K562 (cell line): Measurements from ENCODE around the gene ART1. TPM values are rescaled to one million over a fixed set of nuclear protein-coding genes. Genes with fewer than 3 reads are reported as not detected.
"Not testable (repeated sequence)": the region's sequence is repeated elsewhere in the genome, so short reads cannot be mapped to it uniquely, and the experiment has no call there.

Experiments used
- ATAC-seq: fragments of 200-7000 bp; cut with Tn5 transposase; 3 replicates; pipeline ENCODE4 v1.9.1; 2020; ENCODE audit warnings: moderate library complexity
- BruUV-seq: library from RNA; stranded (reverse); fragments of 400-500 nt; replicated peaks from 2 replicates; lab custom pipeline; 2021; lab: Mats Ljungman, UMichigan
- CTCF ChIA-PET: fragments of 300-600 bp; formaldehyde crosslinking; extraction: SDS; loops from one replicate; lab custom pipeline; 2021; ENCODE audit warnings: low intra/inter-chr PET ratio; lab: Yijun Ruan, JAX
- POLR2A ChIA-PET: fragments of 300-600, 350-650 bp; sonication (Branson Sonifier 250); formaldehyde crosslinking; extraction: SDS; loops from one replicate; lab custom pipeline; 2021; ENCODE audit warnings: antibody characterized with exemption, inconsistent platforms; lab: Yijun Ruan, JAX
- DNase-seq, 4 experiments: peaks; one replicate each; pipeline versions ENCODE4 v3.0.0 to v3.0.0-alpha.2; 2011 to 2018; ENCODE audit warnings: low spot score in 3 of 4, mixed read lengths in 3 of 4; ENCODE audit errors: extremely low read depth in 1 of 4
- FAIRE-seq: peaks from 2 replicates; lab custom pipeline; 2011; peaks lifted over from hg19 to GRCh38; lab: Jason Lieb, UNC
- H2AFZ ChIP-seq: 2 replicates; pipeline ENCODE4 v1.6.0; 2011; ENCODE audit warnings: low read depth, low read length, control low read depth, inconsistent platforms
- H3K27ac ChIP-seq: fragments of 200-600 bp; 3 replicates; pipeline ENCODE4 v1.8.0; 2011; ENCODE audit warnings: low read depth, mild to moderate bottlenecking, control low read depth, inconsistent platforms, low read length, moderate library complexity, mixed read lengths; ENCODE audit errors: extremely low read depth
- H3K27me3 ChIP-seq, 2 experiments: fragments of 300-600 bp in 1 of 2; 2 replicates in 1 of 2; 3 replicates in 1 of 2; pipeline versions ENCODE4 v1.6.0 to v1.8.0; 2011; ENCODE audit warnings: inconsistent platforms in 2 of 2, low read length in 2 of 2, mild to moderate bottlenecking in 1 of 2, mixed read lengths in 1 of 2, moderate library complexity in 1 of 2; ENCODE audit not compliant: control insufficient read depth in 2 of 2, insufficient read depth in 2 of 2
- H3K36me3 ChIP-seq: fragments of 300-600 bp; 3 replicates; pipeline ENCODE4 v1.8.0; 2011; ENCODE audit warnings: mild to moderate bottlenecking, low read length, inconsistent platforms; ENCODE audit not compliant: control insufficient read depth, insufficient read depth
- H3K4me1 ChIP-seq, 2 experiments: fragments of 200-600 bp in 1 of 2; replicated peaks in 1 of 2; 2 replicates in 1 of 2; 3 replicates in 1 of 2; pipeline versions ENCODE4 v1.5.1 to v1.8.0; 2011; ENCODE audit warnings: inconsistent platforms in 2 of 2, low read length in 2 of 2, mild to moderate bottlenecking in 1 of 2, mixed read lengths in 1 of 2, moderate library complexity in 1 of 2; ENCODE audit not compliant: control insufficient read depth in 2 of 2, insufficient read depth in 2 of 2
- H3K4me2 ChIP-seq: 2 replicates; pipeline ENCODE4 v1.6.1; 2011; ENCODE audit warnings: low read length, control low read depth, inconsistent platforms, mixed read lengths; ENCODE audit not compliant: insufficient read depth
- H3K4me3 ChIP-seq: fragments of 200-600 bp; sonication (generic), shearing (Covaris generic); 2 replicates; pipeline ENCODE4 v1.5.1; 2016; ENCODE audit warnings: control low read depth, inconsistent platforms
- H3K79me2 ChIP-seq: fragments of 200-600 bp; 3 replicates; pipeline ENCODE4 v1.8.0; 2011; ENCODE audit warnings: low read length, inconsistent platforms; ENCODE audit not compliant: control insufficient read depth, insufficient read depth
- H3K9ac ChIP-seq, 2 experiments: 2 replicates each; pipeline versions ENCODE4 v1.6.0 to v1.6.1; 2011; ENCODE audit warnings: low read depth in 2 of 2, low read length in 2 of 2, control low read depth in 1 of 2, inconsistent platforms in 1 of 2, mild to moderate bottlenecking in 1 of 2, mixed read lengths in 1 of 2; ENCODE audit not compliant: insufficient read depth in 1 of 2
- H3K9me1 ChIP-seq: one replicate; pipeline ENCODE4 v1.6.0; 2011; ENCODE audit warnings: inconsistent platforms, mild to moderate bottlenecking, low read length, moderate library complexity; ENCODE audit not compliant: control insufficient read depth, insufficient read depth
- H3K9me3 ChIP-seq: replicated peaks from 2 replicates; pipeline ENCODE4 v1.5.1; 2011; ENCODE audit warnings: low read depth, low read length, inconsistent platforms; ENCODE audit not compliant: control insufficient read depth, insufficient read depth
- H4K20me1 ChIP-seq: replicated peaks from 2 replicates; pipeline ENCODE4 v1.6.1; 2011; ENCODE audit warnings: low read length, inconsistent platforms, mixed read lengths; ENCODE audit not compliant: control insufficient read depth, insufficient read depth
- ARID1B ChIP-seq: fragments of 450-650 bp; IDR thresholded peaks from 2 replicates; pipeline ENCODE4 v1.6.1; 2016; ENCODE audit warnings: antibody characterized with exemption, mild to moderate bottlenecking, inconsistent platforms
- BDP1 ChIP-seq: IDR thresholded peaks from 3 replicates; pipeline ENCODE4 v1.6.1; 2011; ENCODE audit not compliant: insufficient read length, insufficient read depth
- CBFA2T2 ChIP-seq: fragments of 450-650 bp; conservative IDR thresholded peaks from 2 replicates; pipeline ENCODE4 v1.6.1; 2017; ENCODE audit warnings: mild to moderate bottlenecking
- CBFA2T3 ChIP-seq: fragments of 450-650 bp; IDR thresholded peaks from 2 replicates; pipeline ENCODE4 v1.6.1; 2017
- ERF ChIP-seq: fragments of 450-650 bp; formaldehyde crosslinking; IDR thresholded peaks from 2 replicates; pipeline ENCODE4 v1.4.0; 2020; ENCODE audit warnings: mild to moderate bottlenecking, mixed read lengths
- ETV5 ChIP-seq: sonication (generic); formaldehyde crosslinking; IDR thresholded peaks from 2 replicates; pipeline ENCODE4 v1.4.0; 2020; ENCODE audit warnings: low read depth, mild to moderate bottlenecking, missing genetic modification reagents
- KDM1A ChIP-seq, 2 experiments: fragments of 450-650 bp; IDR thresholded peaks; 2 replicates each; pipeline ENCODE4 v1.6.1; 2016; ENCODE audit warnings: mild to moderate bottlenecking in 2 of 2
- NCOR1 ChIP-seq: fragments of 450-650 bp; IDR thresholded peaks from 2 replicates; pipeline ENCODE4 v1.6.1; 2016; ENCODE audit warnings: mild to moderate bottlenecking, moderate library complexity
- RBBP5 ChIP-seq: fragments of 200-600 bp; sonication (generic); IDR thresholded peaks from 2 replicates; pipeline ENCODE4 v1.6.1; 2012; ENCODE audit warnings: borderline replicate concordance, mild to moderate bottlenecking, low read length, control low read depth, inconsistent platforms; ENCODE audit not compliant: insufficient read depth, poor library complexity, severe bottlenecking
- SMARCE1 ChIP-seq: fragments of 450-650 bp; IDR thresholded peaks from 2 replicates; pipeline ENCODE4 v1.7.1; 2016; ENCODE audit warnings: mild to moderate bottlenecking
- SNRNP70 ChIP-seq: fragments of 200-400 bp; formaldehyde crosslinking; optimal IDR thresholded peaks from 2 replicates; pipeline ENCODE3; 2017; ENCODE audit warnings: low read depth, low read length
- TAF9B ChIP-seq: fragments of 450-650 bp; IDR thresholded peaks from 2 replicates; pipeline ENCODE4 v1.6.1; 2018; ENCODE audit warnings: mild to moderate bottlenecking; ENCODE audit not compliant: partially characterized antibody
- TAL1 ChIP-seq: fragments of 450-650 bp; IDR thresholded peaks from 2 replicates; pipeline ENCODE4 v1.6.1; 2016; ENCODE audit warnings: mild to moderate bottlenecking
- TCF3 ChIP-seq: sonication (generic); formaldehyde crosslinking; IDR thresholded peaks from 2 replicates; pipeline ENCODE4 v1.4.0; 2020; ENCODE audit warnings: mild to moderate bottlenecking, missing genetic modification reagents
- TRIM24 ChIP-seq, 2 experiments: fragments of 450-650 bp; IDR thresholded peaks; 2 replicates each; pipeline ENCODE4 v1.6.1; 2016
- WGBS: fragments of 100-300 bp; shearing (Covaris generic); methylation state at CpG from one replicate; pipeline ENCODE4 v1.1.6; 2016; ENCODE audit warnings: low coverage, mixed read lengths; ENCODE audit not compliant: insufficient coverage; ENCODE audit errors: missing lambda C conversion rate; 5-methylcytosine and 5-hydroxymethylcytosine counted together
- in situ Hi-C: fragments of 300-500 bp; cut with MboI; formaldehyde crosslinking; loops from 4 replicates; pipeline ENCODE4 v1.15.0; 2018; ENCODE audit warnings: inconsistent platforms, mixed read lengths
- intact Hi-C: fragments of 100-400 bp; cut with micrococcal nuclease; formaldehyde crosslinking; loops from 2 replicates; pipeline ENCODE4 v1.14.2; 2022
- polyA plus RNA-seq, 8 experiments: library from polyadenylated mRNA; depleted of rRNA in 4 of 8; stranded (reverse) in 5 of 8; unstranded in 3 of 8; fragments of >200 nt; fragmentation: Nextera tagmentation in 2 of 8; fragmentation: Illumina TruSeq in 1 of 8; extraction: Ambion mirVana in 2 of 8; extraction: Trizol in 1 of 8; gene quantifications; 2 replicates each; pipeline versions ENCODE4 v1.2.1 to v1.2.3, GENCODE V29; 2011 to 2014; ENCODE audit warnings: inconsistent platforms in 1 of 8, missing spikeins in 1 of 8
- total RNA-seq, 7 experiments: library from RNA; depleted of rRNA in 6 of 7; stranded (reverse); fragments of >200 nt in 6 of 7; fragmentation: Illumina TruSeq in 2 of 7; extraction: Trizol in 2 of 7; gene quantifications; 2 replicates each; pipeline versions ENCODE4 v1.2.1 to v1.2.3, GENCODE V29; 2011 to 2021; ENCODE audit warnings: low replicate concordance in 1 of 7
- TF ChIP-seq, protein P1 (sequence below): sonication (generic); formaldehyde crosslinking; IDR thresholded peaks from 2 replicates; pipeline ENCODE4 v1.8.0; 2022; ENCODE audit warnings: mild to moderate bottlenecking, missing genetic modification reagents, borderline replicate concordance
- TF ChIP-seq, protein P2 (sequence below): fragments of 450-650 bp; IDR thresholded peaks from 2 replicates; pipeline ENCODE4 v1.6.1; 2017; ENCODE audit warnings: antibody characterized with exemption

The ART1 gene
- total and polyA plus RNA-seq, 9 of the 15 experiments (the other 6 are each of a cell fraction or from before 2014, with no cell fraction given) = not detected

- TF ChIP-seq, protein P1, sequence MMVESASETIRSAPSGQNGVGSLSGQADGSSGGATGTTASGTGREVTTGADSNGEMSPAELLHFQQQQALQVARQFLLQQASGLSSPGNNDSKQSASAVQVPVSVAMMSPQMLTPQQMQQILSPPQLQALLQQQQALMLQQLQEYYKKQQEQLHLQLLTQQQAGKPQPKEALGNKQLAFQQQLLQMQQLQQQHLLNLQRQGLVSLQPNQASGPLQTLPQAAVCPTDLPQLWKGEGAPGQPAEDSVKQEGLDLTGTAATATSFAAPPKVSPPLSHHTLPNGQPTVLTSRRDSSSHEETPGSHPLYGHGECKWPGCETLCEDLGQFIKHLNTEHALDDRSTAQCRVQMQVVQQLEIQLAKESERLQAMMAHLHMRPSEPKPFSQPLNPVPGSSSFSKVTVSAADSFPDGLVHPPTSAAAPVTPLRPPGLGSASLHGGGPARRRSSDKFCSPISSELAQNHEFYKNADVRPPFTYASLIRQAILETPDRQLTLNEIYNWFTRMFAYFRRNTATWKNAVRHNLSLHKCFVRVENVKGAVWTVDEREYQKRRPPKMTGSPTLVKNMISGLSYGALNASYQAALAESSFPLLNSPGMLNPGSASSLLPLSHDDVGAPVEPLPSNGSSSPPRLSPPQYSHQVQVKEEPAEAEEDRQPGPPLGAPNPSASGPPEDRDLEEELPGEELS (CRISPR knock-in tag) = no peak
- TF ChIP-seq TAF9B (no peak), ERF (CRISPR knock-in tag) (no peak), SNRNP70 (no peak), BDP1 (no peak)
These were observed 2.6 kb upstream of the ART1 start (continued) for GRCh38 chr11:3642071-3642951.

- intact Hi-C loops, ATAC-seq, CTCF ChIA-PET, H3K36me3 ChIP-seq, H3K9me1 ChIP-seq, BruUV-seq, FAIRE-seq, H4K20me1 ChIP-seq, in situ Hi-C loops, H3K79me2 ChIP-seq, H3K9me3 ChIP-seq: not testable (repeated sequence)
- Histone ChIP-seq H3K9ac (peak overlapping the region; percentile 67 to 87; a peak in 2 of 4 replicates), H3K4me1 (peaks cover 21 to 29% of the 10 kb centered on the region in 2 experiments; a peak in 4 of 5 replicates), H3K27ac (peak overlapping the region; percentile 74; the same call in 1 of the 3 replicates), H3K4me2 (peak overlapping the region; percentile 80), H3K27me3 (peaks cover 2 to 17% of the 10 kb centered on the region in 2 experiments; a peak in 2 of 5 replicates), H2AFZ (peak overlapping the region; percentile 74), H3K4me3 (peak overlapping the region; percentile 48)
- TF ChIP-seq NCOR1 = peak; percentile 31
- TF ChIP-seq KDM1A (IDR thresholded peaks at IDR 0.05) = peak; percentile 46 to 52; a peak in 2 of 4 replicates
- peak; percentile 75 for TF ChIP-seq CBFA2T3
- TF ChIP-seq CBFA2T2 = peak; percentile 45
- peak; percentile 0 for TF ChIP-seq RBBP5
- 0 out of 2 replicates have a peak, but pooled peaks have one; percentile 1 for TF ChIP-seq SMARCE1
- peak; percentile 66 for TF ChIP-seq TCF3 (CRISPR knock-in tag)
- TF ChIP-seq ARID1B = peak; percentile 58
- TF ChIP-seq, protein P2, sequence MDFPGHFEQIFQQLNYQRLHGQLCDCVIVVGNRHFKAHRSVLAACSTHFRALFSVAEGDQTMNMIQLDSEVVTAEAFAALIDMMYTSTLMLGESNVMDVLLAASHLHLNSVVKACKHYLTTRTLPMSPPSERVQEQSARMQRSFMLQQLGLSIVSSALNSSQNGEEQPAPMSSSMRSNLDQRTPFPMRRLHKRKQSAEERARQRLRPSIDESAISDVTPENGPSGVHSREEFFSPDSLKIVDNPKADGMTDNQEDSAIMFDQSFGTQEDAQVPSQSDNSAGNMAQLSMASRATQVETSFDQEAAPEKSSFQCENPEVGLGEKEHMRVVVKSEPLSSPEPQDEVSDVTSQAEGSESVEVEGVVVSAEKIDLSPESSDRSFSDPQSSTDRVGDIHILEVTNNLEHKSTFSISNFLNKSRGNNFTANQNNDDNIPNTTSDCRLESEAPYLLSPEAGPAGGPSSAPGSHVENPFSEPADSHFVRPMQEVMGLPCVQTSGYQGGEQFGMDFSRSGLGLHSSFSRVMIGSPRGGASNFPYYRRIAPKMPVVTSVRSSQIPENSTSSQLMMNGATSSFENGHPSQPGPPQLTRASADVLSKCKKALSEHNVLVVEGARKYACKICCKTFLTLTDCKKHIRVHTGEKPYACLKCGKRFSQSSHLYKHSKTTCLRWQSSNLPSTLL = peak; percentile 62; the same call in 1 of the 2 replicates
- TF ChIP-seq ETV5 = peak; percentile 46; the same call in 1 of the 2 replicates
- peak in 1 of 2 experiments; percentile 33; a peak in 1 of 4 replicates for TF ChIP-seq TRIM24 (IDR thresholded peaks at IDR 0.05)
- TF ChIP-seq TAL1 = 0 out of 2 replicates have a peak, but pooled peaks have one; percentile 28
- POLR2A ChIA-PET = interaction anchor here (0.5 to 0.9 kb wide), 4 partner anchors 9 to 710 kb away, joined by 3 to 4 read pairs (median 3); no protein-coding TSS in a partner anchor
- peak in 1 of 4 experiments; percentile 45 for DNase-seq
- WGBS = 7% methylated on average over 8 of the region's 11 CpGs
These were observed 1.8 kb upstream of the ART1 start for GRCh38 chr11:3643102-3643546.
